CD4-positive, alpha-beta T cell treated with Interleukin-21 for 1 hour (primary cell): Measurements from ENCODE around the gene TTC1.
"Not testable (repeated sequence)": the region's sequence is repeated elsewhere in the genome, so short reads cannot be mapped to it uniquely, and the experiment has no call there.

Experiments
- DNase-seq: peaks from one replicate; pipeline ENCODE4 v3.0.0-alpha.2; 2020

The TTC1 gene

DNA sequence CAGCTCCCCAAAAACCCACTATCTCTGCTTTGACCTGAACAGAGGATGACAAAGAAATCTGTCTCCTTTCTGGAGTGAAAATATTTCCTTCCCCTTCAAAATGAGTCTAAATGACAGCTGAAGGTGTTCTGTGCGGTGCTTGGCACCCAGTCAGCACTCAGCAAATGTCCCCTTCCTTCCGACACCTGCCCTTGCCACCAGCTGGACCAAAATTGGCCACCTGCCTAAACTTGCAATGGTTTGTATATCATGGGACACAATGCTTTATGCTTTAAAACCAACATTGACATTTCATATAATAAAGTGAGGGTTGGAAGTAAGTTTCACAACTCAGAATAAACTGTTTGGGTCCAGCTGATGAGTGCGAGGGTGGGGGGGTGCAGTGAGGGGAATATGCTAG lies 7.5 kb upstream of the TTC1 start:
- DNase-seq: no peak

DNA sequence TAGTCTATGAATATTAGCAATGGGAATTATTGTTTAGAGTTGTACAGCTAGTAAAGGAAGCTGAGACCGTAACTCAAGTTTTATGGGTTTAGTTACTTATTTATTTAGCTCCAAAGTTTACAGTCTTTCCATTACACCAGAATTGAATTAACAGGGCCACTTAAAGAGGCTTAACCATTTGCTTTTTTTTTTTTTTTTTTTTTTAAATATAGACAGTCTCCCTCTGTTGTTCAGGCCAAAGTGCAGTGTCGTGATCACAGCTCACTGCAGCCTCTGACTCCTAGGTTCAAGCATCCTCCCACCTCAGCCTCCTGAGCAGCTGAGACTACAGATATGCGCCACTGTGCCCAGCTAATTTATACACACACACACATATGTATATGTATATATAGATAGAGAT lies 1.4 kb upstream of the TTC1 start:
- no peak for DNase-seq

DNA sequence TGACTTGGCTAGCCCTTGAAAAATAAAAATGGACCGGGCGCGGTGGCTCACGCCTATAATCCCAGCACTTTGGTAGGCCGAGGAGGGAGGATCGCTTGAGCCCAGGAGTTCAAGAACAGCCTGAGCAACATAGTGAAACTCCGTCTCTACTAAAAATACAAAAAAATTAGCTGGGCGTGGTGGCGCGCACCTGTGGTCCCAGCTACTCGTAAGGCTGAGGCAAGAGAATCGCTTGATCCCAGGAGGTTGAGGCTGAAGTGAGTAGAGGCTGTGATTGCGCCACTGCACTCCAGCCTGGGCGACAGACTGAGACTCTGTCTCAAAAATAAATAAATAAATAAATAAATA lies 436 bp upstream of the TTC1 start:
- DNase-seq: not testable (repeated sequence)

- DNase-seq: no peak
These were observed 651 bp downstream of the TTC1 start for GRCh38 chr5:160009591-160009989.

GRCh38 chr5:160011471-160011870 lies 2.5 kb downstream of the TTC1 start:
- DNase-seq: no peak

- DNase-seq: not testable (repeated sequence)
These were observed 5.3 kb downstream of the TTC1 start for GRCh38 chr5:160014197-160014596.

GRCh38 chr5:160018945-160019625 lies 10.1 kb downstream of the TTC1 start:
- no peak for DNase-seq

GRCh38 chr5:160020266-160020770 lies 11.4 kb downstream of the TTC1 start:
- DNase-seq: peak; percentile 9

DNA sequence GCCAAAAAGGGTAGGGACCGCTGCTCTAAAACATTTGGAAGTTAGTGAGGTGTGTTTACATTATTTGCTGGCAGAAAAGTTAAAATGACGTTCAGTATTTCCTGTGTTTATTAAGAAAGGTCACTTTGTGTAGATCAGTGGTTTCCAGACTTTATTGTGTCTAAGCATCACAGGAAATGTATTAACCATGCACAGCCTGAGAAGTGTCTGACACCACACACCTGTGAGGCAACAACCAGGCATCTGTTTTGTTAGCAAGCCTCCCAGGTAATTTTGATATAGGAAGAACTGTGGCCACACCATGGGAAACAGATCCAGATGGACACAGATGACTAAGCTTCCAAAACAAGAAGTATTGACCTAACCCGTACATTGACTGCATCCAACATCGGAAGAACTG lies 12.0 kb downstream of the TTC1 start:
- DNase-seq: no peak

DNA sequence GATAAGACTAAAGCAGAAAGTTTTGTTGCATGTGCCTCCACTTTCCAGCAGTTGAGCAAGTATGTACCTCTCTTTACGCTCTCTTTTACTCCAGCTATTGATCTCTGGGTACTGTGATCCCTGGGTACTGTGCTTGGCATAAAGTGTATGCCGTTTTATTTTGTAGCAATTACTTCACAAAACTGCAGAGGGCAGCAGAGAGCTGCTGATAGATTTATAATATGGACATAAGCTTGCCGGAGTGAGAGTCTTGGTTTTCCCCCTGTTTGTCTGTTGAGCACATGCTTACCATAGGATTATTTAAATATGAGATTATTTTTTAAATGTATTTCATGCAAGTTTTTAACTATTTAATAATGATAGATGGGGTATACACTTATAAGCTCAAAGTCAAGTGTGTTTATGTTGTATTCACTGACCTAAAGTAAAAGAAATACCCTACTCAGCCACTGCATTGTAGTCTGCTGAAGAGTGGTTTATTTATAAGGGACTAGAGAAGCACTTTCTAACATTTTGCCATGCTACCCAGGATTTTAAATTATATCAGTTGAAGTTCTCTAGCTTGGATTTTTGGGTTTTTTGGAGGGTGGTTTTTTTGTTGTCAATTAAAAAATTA lies 13.0 kb downstream of the TTC1 start:
- peak; percentile 80 for DNase-seq

DNA sequence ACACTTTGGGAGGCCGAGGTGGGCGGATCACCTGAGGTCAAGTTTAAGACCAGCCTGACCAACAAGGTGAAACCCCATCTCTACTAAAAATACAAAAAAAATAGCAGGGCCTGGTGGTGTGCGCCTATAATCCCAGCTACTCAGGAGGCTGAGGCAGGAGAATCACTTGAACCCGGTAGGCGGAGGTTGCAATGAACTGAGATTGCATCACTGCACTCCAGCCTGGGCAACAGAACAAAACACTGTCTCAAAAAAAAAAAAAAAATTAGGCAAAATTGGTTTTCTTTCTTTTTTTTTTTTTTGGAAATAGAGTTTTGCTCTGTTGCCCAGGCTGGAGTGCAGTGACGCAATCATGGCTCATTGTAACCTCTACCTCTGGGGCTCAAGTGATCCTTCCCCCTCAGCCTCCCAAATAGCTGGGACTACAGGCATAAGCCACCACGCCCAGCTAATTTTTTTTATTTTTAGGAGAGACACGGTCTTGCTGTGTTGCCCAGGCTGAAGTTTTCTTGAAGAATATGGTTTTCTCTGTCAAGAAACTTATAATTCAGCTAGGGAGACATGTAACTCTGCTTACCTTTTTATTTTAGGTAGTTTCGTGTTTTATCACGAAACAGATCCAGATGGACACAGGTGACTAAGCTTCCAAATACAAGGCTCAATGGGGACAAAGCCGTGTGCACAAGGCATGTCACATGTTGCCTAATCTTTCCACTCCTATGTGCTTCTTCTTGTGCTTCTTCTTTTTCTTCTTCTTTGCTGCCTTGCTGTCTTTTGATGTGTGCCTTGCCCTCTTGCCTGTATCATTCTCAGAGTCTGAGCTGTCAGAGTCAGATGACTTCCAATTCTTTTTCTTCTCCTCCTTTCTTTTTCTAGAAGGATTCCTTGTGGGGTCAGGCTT lies 14.3 kb downstream of the TTC1 start:
- no peak for DNase-seq

DNA sequence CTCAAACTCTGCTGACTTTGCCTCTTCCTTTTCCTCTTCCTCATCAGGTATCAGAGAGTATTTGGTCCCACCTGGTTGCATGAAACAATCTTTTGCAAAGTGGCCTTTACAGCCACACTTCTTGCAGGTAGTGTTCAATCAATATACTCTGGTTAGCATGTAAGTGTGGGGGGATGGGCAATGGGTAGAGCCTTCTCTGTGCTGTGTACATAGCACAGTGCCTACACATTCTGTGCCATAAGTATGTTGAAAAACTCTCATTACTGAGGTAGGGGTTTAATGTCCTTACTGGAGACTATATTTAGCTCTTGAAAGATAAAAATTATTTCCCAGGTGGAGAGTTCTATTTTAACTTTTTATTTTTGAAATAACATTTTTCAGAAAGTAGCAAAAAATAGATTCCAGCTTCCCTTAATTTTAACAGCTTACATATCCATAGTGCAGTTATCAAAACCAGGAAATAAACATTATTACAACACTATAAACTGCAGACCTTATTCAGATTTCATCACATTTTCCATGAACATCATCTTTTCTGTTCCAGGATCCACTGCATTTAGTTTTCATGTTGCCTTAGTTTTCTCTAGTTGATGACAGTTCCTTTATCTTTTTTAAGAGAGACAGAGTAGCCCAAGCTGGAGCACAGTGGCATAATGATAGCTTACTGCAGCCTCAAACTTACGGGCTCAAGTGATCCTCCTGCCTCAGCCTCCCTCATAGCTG lies 15.1 kb downstream of the TTC1 start:
- no peak for DNase-seq

DNA sequence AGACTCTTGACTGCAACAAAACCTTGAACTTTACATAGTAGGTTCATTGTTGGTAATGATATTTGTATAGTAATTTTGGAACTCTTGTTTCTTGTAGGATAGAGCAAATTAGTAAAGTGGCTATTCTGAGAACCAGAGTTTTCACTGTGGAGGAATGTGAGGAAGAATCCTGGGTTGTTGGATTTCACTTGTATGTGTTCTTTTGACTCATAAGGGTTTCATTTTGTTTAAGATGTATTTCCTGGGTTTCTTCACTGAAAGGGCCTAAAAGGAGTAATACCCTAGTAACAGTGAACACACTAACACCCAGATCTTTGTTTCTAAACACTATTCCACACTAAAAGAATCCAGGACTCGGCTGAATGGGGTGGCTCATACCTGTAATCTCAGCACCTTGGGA lies 20.1 kb downstream of the TTC1 start:
- no peak for DNase-seq

GRCh38 chr5:160029540-160030139 lies 20.7 kb downstream of the TTC1 start:
- DNase-seq: no peak

GRCh38 chr5:160030631-160031377 lies 21.9 kb downstream of the TTC1 start:
- DNase-seq: no peak

DNA sequence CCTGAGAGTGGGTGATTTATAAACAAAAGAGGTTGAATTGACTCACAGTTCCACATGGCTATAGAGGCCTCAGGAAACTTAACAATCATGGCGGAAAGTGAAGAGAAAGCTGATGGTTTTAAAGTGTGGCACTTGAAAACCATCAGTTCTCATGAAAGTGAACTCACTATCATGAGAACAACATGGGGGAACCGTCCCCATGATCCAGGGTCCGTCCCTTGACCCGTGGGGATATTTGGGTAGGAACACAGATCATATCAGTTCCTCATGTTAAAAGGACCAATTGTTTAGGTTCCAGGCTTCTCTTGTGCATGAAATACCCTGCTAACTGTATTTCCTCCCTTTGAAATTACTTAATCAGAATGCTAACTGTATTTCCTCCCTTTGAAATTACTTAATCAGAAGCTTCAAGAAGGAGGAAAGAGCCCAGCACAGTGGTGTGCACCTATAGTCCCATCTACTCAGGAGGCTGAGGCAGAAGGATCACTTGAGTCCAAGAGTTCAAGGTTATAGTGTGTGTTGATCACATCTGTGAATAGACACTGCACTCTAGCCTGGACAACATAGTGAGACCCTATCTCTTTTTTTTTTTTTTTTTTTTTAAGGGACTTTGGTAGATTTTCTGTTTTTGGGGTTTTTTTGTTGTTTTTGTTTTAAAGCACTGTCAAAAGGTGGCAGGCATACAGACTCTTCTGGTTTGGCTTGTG lies 24.8 kb downstream of the TTC1 start:
- DNase-seq: no peak

DNA sequence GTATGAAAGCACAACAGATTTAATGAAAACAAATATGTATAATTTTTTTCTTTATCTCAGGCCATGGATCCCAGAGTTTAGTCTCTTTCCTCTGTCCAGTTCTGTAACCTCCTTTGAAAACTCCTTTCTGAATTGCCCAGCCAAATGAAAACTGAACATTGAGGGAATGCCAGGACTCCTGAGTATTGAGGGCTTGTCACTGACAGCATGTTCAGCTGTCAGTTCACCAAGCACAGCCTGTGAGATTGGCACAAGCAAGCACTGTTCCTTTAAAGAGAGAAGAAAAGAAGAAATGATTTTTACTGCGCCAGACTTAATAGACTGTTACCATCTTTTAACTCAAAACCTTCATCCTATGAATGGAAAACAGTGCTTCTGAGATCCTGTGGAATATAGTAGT lies 27.3 kb downstream of the TTC1 start:
- DNase-seq: no peak

DNA sequence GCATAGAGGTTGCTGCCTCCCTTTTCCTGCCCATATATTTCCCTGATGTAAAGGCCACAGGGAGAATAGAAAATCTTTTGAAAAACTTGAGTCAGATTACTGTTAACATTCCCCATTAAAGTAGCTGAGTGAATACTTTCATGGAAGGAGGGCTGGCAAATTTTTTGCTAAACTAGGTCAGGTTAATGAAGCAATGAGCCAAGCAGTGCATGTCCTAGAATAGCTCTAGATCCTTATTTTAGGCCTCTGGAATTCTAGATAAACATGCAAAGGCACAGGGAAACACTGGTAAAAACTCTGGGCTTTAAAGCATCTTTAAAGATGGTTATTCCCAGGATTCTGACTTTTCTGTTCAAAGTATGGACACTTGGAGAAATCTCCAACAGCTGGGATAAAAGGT lies 27.9 kb downstream of the TTC1 start:
- DNase-seq: no peak

GRCh38 chr5:160039810-160040470 lies 31.0 kb downstream of the TTC1 start:
- DNase-seq: no peak

DNA sequence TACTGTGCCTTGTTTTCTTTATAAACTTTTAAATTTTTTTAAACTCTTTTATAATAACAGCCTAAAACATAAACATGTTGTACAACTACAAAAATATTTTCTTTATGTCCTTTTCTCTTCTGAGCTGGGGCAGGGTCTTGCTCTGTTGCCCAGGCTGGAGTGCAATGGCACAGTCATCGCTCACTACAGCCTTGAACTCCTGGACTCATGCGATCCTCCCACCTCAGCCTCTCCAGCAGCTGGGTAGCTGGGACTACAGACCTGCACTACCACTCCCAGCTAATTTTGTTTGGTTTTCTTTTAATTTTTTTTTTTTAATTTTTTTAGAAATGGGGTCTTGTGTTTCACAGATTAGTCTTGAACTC lies 31.5 kb downstream of the TTC1 start:
- no peak for DNase-seq

DNA sequence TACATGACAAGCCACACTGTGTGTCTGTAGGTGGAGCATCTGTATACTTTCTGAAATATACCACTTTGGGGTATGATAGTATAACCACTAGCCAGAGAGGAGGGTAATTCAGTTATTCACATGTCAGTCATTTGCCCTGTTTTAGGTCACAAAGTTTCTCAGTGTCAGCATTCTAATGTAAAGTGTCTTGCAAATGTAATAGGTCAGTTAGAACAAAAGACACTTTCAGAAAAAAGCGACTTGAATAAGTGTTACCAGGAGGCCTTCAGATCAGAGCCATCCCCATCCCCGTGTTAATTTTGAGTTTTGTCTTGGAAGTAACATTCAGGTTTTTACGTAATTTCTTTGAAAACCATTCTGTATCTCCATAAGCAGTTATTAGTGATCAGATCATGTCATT lies 33.7 kb downstream of the TTC1 start:
- no peak for DNase-seq
